PFSK-1 (cell line): ENCODE results near the gene WNK2.

Experiments used
- SIN3A ChIP-seq: IDR thresholded peaks from 2 replicates; pipeline ENCODE4 v1.6.1; 2012; ENCODE audit warnings: mild to moderate bottlenecking, low read length, moderate library complexity, borderline replicate concordance; ENCODE audit not compliant: insufficient read depth
- TAF1 ChIP-seq: IDR thresholded peaks from 2 replicates; pipeline ENCODE4 v1.6.1; 2012; ENCODE audit warnings: low read length, control low read depth, borderline replicate concordance; ENCODE audit not compliant: insufficient read depth
- TF ChIP-seq, protein P1 (sequence below), 2 experiments: IDR thresholded peaks; 2 replicates each; pipeline versions ENCODE4 v1.6.1 to v1.8.0; 2011 to 2012; ENCODE audit warnings: low read depth in 2 of 2, low read length in 2 of 2, control low read depth in 1 of 2, inconsistent platforms in 1 of 2, mild to moderate bottlenecking in 1 of 2, moderate library complexity in 1 of 2; ENCODE audit not compliant: insufficient read depth in 1 of 2

GRCh38 chr9:93252116-93252780, 68.3 kb downstream of the WNK2 start:
- no peak for TF ChIP-seq SIN3A
- no peak for TF ChIP-seq TAF1
- TF ChIP-seq, protein P1, sequence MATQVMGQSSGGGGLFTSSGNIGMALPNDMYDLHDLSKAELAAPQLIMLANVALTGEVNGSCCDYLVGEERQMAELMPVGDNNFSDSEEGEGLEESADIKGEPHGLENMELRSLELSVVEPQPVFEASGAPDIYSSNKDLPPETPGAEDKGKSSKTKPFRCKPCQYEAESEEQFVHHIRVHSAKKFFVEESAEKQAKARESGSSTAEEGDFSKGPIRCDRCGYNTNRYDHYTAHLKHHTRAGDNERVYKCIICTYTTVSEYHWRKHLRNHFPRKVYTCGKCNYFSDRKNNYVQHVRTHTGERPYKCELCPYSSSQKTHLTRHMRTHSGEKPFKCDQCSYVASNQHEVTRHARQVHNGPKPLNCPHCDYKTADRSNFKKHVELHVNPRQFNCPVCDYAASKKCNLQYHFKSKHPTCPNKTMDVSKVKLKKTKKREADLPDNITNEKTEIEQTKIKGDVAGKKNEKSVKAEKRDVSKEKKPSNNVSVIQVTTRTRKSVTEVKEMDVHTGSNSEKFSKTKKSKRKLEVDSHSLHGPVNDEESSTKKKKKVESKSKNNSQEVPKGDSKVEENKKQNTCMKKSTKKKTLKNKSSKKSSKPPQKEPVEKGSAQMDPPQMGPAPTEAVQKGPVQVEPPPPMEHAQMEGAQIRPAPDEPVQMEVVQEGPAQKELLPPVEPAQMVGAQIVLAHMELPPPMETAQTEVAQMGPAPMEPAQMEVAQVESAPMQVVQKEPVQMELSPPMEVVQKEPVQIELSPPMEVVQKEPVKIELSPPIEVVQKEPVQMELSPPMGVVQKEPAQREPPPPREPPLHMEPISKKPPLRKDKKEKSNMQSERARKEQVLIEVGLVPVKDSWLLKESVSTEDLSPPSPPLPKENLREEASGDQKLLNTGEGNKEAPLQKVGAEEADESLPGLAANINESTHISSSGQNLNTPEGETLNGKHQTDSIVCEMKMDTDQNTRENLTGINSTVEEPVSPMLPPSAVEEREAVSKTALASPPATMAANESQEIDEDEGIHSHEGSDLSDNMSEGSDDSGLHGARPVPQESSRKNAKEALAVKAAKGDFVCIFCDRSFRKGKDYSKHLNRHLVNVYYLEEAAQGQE (IDR thresholded peaks at IDR 0.05; ENCODE audit: insufficient read depth in 1 of 2, low read depth in 2 of 2, low read length in 2 of 2), result no peak
